GM19328 (cell line): Measurements from ENCODE around the gene CLMN.
"Not testable (repeated sequence)": the region's sequence is repeated elsewhere in the genome, so short reads cannot be mapped to it uniquely, and the experiment has no call there.

Experiments
- ATAC-seq: cut with Tn5 transposase; IDR thresholded peaks from one replicate; pipeline ENCODE4 v1.9.1; 2021; ENCODE audit warnings: mild to moderate bottlenecking, moderate library complexity; ENCODE audit not compliant: unreplicated experiment

The CLMN gene

GRCh38 chr14:95142208-95142607 is 177.5 kb downstream of the CLMN start:
- no peak for ATAC-seq

GRCh38 chr14:95141684-95142083 is 178.0 kb downstream of the CLMN start:
- ATAC-seq, result no peak

GRCh38 chr14:95140060-95140858 is 179.4 kb downstream of the CLMN start:
- ATAC-seq, result no peak

- ATAC-seq, result no peak
These were observed 180.8 kb downstream of the CLMN start for GRCh38 chr14:95138876-95139275.

GRCh38 chr14:95138455-95138854 is 181.3 kb downstream of the CLMN start:
- ATAC-seq, result not testable (repeated sequence)

GRCh38 chr14:95137804-95138167 is 181.9 kb downstream of the CLMN start:
- ATAC-seq, result no peak

- no peak for ATAC-seq
These were observed 182.4 kb downstream of the CLMN start for GRCh38 chr14:95137164-95137803.

- ATAC-seq, result no peak
These were observed 183.1 kb downstream of the CLMN start for GRCh38 chr14:95136631-95137030.

- ATAC-seq, result no peak
These were observed 185.3 kb downstream of the CLMN start for GRCh38 chr14:95134304-95134933.

- no peak for ATAC-seq
These were observed 186.4 kb downstream of the CLMN start for GRCh38 chr14:95133282-95133681.

- ATAC-seq, result no peak
These were observed 186.9 kb downstream of the CLMN start for GRCh38 chr14:95132760-95133159.
